Tongue (tissue), 2 donors: ENCODE data around the gene MRPL43. TPM values are rescaled to one million over a fixed set of nuclear protein-coding genes. Genes with fewer than 3 reads are reported as not detected.
"Not testable (repeated sequence)": the region's sequence is repeated elsewhere in the genome, so short reads cannot be mapped to it uniquely, and the experiment has no call there.

Source experiments
- DNase-seq: peaks from one replicate; pipeline ENCODE4 v3.0.0-alpha.2; 2015
- total RNA-seq: library from RNA; depleted of rRNA; stranded (reverse); fragments of >200 nt; gene quantifications from one replicate; pipeline ENCODE4 v1.2.3, GENCODE V29; 2014

Gene MRPL43
- 42.0 TPM for total RNA-seq

DNA sequence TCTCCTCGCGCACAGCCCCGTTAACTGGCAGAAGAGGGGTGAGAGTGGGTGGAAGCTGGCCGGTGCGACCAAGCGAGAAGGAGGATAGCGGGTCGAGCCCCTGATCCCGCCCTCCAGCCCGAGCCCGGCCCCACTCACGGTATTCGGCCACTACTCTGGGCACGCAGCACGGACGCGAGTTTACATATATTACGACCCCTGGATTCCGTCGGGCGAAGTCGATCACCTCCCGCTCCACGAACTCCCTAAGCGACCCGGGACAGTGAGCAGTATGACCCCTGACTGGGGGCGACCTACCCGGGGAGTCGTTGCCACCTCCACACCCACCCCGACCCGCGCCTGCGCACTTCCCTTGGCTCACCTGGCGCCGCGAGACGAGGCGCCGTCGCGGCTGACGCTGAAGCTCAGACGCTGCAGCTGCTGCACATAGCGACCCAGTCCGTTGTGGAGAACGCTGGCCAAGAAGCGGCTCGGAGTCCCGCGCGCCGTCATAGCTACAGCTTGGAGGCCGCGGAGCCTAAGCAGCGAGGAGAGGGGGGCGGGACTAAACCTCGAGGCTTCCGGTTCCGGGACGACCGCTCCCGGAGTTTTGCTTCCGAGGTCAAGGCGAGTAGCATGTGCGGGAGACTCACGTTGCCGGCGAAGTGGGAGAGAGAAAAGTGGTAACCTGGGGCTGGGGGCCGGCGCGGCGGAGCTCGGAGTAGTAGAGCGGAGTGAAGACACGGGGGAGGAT is at the start of gene MRPL43, which contains the start of gene TWNK:
Gene MRPL43 (minus strand): TSS at position 546 of the 733 bp plus-strand sequence. CDS start 54 bp downstream, at position 492.
Gene TWNK (plus strand): TSS at position 592 of the 733 bp plus-strand sequence. CDS start 668 bp downstream, outside the sequence.
- peak; percentile 93 for DNase-seq

DNA sequence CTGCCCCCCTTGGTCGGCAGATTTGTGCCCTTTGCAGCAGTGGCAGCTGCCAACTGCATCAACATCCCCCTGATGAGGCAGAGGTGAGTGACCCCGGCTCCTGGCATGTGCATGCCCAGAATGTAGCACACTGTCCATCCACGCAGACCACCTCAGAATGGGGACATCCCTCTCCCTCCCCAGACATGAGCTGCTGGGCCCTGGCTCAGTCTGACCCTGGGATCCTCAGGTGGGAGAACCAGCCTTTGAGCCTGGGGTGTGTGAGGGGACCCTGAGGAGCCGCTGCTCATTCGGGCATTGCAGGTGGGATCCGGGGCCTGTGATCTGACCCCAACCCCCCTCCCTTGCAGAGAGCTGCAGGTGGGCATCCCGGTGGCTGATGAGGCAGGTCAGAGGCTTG is 49.4 kb upstream of the MRPL43 start:
- DNase-seq, result no peak

DNA sequence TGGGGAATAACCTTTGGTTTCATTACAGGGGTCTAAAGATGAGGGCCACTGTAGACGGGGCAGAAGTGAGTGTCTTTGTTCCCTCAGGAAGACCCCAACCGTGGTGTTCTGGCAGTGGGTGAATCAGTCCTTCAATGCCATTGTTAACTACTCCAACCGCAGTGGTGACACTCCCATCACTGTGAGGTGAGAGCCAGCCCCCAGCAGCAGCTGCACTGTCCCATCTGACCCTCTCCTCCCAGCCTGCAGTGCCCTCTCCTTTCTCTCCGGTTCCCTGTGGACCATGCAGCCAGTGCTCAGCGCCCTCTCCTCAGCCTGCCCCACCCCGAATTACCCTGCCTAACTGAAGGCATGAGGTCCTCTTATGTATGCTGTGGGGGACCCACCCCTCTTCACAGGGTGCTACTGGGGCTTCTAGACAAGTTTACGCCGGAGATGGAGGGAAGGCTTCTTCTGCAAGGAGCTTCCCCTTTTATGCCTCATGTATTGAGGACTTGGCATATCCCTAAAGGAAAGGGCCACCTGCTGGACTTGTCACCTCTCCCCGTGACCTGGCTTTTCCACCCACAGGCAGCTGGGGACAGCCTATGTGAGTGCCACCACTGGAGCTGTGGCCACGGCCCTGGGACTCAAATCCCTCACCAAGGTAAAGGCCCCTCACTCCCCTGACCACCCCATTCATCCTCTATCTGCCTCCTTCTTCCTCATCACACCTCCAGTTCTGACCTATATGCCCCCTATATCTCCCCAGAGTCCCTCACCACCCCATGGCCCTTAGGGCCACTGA is 48.8 kb upstream of the MRPL43 start:
- DNase-seq, result no peak

DNA sequence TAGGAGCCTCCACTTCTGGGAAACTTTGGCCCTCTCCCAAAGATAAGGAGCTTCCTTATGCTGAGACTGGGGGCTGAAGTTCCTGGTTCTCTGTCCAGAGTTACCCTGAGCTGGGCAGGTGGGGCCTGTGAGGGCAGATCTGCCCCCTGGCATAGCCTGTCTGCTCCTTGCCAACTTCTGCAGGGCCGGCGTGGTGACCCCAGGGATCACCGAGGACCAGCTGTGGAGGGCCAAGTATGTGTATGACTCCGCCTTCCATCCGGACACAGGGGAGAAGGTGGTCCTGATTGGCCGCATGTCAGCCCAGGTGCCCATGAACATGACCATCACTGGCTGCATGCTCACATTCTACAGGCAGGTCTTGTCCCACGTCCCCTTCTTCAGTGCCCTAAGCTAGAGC is 48.0 kb upstream of the MRPL43 start:
- DNase-seq, result no peak

DNA sequence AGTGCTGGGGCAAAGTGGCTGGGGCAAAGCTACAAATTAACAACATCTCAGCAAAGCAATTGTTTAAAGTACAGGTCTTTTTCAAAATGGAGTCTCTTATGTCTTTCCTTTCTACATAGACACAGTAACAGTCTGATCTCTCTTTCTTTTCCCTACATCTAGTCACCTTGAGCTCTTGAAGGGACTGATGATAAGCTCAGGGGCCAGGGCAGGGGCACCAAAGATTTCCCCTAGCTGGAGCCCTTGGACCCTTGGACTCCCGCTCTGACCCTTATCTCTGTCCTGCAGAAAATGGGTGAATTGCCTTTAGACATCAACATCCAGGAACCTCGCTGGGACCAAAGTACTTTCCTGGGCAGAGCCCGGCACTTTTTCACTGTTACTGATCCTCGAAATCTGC is 47.1 kb upstream of the MRPL43 start:
- DNase-seq, result not testable (repeated sequence)

DNA sequence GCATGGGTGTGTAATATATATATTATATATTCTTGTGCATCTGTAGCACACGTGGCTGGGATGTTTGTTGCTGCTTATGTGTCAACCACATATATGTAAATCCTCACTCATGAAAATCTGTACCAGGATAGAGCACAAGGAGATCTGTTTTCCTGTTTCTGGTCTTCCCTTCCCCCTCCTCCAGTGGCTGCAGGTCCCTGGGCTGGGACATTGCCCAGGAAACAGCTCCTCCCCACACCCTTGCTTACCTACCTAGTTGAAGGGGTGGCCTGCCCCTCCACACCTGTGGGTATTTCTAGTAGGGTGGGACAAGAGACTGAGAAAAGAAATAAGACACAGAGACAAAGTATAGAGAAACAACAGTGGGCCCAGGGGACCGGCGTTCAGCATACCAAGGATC is 46.0 kb upstream of the MRPL43 start:
- DNase-seq, result no peak

DNA sequence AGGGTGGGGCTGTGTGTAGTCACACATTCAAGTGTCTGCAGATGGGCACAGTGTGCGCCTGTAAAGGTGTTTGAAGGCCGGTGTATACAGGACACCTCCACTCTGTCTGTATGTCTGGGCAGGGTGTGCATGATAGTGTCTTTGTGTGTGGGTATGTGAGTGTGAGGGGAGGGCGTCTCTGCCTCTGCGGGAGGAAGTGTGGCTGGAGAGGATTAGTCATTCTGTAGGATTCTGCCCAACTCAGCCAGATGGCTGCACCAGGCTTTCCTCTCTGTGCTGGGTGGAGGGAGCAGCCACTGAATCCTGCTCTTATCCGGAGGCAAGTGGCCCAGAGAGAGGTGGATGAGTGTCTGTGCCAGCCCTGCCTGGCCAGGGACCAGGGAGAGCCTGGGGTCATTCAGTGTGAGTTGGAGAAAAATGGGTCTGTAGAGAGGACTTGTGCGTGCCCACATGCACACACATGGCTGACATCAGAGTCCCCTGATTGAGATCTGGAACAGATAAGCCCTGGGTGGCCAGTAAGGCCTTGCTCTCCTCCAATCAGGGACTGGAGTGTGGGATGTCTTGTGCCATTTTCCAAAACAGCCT is 45.4 kb upstream of the MRPL43 start:
- peak; percentile 80 for DNase-seq

DNA sequence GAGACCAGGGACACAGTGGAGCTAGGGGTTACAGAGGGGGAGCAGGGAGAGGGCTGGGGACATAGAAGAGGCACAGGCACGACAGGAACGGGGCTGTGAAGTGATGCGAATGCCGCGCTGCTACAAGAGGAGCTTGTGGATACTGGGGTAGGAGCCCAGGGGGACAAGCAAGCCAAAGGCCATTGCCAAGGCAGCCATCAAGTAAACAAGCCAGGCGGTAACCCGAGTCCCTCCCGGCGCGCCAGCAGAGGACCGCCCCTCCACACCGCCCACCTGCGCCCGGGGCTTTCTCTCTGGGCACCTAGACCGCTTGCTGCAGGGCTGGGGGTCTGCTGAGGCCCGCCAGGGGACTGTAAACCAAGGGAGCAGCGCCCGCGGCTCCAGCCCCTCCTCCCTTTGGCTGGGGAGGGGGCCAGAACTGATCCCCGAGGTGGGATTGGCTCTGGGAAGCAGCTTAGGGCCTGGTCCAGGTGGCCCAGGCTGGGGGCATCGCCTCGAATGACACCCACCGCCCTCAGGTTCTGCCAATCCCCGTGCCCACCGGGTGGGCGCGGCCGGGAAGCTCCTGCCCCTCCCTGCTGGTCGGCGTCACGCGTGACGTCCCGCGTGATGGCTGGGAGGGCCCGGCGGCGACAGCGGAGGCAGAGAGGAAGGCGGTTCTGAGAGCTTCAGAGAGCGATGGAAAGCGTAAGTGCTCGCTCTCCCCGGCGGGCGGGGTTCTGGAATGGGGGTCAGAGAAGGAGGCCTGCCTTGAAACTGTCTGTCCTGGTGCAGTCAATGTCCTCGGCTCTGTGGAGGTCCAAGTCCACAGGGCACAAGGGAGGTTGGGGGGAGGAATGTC is 44.7 kb upstream of the MRPL43 start:
- peak; percentile 84 for DNase-seq

DNA sequence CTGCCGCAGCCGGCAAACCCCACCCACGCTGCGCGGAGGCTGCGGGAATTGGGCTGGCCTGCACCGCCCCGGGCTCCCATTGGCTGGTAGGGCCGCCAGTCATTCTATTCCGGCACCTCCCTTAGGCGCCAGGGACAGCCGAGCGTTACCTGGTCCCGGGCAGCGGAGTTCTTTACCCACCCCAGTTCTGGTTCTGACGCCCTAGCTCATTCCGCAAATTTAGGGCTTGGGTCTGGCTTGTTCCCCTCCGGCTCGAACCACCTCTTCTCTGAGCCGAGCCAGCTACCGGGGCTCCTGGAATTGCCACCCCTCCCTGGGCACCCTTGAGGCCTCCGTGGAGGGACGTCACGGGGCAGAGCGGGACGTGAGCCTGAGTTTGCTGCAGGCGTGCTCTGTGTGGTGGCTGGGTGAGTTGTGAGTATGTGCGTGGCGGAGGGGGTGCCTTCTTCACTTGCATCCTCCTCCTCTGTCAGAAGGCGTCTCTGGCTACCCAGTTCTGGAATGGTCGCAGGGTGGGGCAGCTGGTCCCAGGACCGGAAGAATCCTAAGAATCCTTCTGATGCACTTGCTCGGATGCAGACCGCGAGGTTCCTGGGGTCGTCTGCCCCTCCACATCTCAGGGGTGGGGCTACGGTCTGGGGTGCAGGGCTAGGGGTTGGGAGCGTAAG is 44.0 kb upstream of the MRPL43 start, which contains the start of the genes PDZD7 and SFXN3:
Gene PDZD7 (minus strand): TSS at position 2 of the 668 bp plus-strand sequence. CDS start 910 bp downstream, outside the sequence.
Gene SFXN3 (plus strand): TSS at position 107 of the 668 bp plus-strand sequence. CDS start 3,461 bp downstream, outside the sequence.
- peak; percentile 95 for DNase-seq

DNA sequence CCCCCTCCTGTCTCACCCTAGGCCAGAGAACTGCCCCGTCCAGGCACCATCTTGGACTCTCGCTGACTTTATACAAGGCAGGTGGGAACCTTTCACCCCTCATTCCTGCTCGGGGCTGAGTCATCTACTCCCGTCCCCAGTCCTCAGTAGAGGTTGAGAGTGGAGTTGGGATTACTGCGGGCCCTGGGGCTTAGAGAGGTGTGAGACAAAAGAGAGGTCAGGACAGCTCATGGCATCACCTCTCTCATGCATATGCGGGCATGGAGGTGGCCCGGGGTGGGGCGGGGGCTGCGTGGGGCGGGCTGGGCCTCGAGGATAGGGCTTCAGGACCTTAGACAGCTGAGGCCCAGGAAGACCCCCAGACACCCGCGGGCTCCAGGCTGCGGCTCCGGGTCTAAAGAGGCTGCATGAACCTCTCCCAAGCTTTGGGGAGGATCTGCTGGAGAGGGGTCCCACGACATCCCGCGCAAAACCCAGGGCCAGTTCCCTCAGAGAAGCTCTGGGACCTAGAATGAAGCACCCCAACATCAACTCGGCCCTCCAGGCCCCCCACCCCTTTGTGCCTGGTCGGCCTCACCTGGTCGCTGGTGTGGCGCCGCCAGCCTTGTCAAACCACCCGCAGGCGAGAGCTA is 43.3 kb upstream of the MRPL43 start:
- DNase-seq, result no peak

DNA sequence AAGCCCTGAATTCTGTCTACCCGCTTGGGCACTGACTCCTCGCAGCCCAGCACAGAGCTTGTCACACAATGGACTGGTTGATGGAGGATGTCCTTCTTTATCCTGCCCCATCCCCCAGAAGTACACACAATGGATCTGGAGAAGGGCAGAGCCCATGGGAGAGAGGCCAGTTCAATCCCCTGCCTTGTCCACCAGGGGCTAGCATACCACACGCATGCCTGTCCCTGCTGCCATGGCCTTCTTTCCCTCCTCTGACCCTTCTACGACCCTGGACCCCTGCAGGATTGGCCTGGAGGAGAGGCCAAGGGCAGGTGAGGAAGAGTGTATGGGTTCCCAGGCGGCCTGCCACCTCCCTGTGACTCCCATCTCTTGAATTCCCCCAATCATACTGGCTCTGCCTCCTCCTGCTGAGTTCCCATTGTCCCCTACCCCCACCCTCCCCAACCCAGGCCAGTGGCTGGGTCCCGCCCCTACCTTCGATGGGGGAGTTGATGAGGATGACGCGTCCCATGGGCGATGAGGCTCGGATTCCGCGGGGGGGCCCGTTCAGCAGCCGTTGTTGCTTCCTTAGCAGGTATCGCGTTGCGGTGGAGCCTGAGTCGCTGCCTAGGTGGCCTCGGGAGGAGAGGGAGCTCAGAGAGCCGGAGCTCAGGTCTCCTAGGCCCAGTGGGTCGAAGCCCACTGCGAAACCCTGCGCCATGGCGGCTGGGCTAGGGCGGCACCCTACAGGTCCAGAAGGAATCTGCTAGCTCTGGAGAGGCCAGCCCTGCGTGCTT is 42.4 kb upstream of the MRPL43 start:
- DNase-seq, result no peak

DNA sequence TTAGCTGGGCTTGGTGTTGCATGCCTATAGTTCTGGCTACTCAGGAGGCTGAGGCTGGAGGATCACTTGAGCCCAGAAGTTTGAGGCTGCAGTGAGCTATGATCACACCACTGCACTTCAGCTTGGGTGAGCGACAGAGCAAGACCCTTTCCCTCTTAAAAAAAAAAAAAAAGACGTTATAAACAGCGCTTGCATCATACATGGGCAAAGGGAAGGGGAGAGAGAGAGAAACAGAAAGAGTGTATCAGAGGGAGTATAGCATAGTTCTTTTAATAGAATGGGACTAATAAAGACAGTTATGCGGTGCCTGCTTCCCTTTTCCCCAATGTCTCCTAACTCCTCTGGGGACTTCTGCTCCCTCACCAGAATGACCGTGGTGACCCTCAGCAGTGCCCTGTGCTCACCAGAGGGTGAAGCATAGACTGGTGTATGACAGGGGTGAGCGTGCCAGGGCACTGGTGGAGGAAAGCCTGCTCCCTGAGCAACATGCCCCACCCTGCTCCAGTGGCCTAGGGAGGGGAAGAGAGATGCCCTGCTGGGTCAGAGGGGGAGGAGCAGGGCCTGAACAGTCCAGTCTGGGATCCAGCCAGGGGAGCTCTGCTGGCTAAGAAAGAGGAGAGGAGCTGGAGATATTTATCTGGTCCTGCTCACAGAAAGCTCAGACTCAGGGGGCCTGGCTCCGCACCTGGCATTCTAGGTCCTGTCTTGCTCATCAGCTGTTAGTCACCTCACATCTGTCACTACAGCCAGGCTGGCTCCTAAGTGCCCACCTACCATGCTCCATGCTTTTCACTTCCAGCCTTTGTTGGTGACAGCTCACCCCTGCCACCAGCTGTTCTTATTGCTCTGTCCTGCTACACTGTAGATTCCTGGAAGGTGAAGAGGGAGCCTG is 41.4 kb upstream of the MRPL43 start:
- no peak for DNase-seq

DNA sequence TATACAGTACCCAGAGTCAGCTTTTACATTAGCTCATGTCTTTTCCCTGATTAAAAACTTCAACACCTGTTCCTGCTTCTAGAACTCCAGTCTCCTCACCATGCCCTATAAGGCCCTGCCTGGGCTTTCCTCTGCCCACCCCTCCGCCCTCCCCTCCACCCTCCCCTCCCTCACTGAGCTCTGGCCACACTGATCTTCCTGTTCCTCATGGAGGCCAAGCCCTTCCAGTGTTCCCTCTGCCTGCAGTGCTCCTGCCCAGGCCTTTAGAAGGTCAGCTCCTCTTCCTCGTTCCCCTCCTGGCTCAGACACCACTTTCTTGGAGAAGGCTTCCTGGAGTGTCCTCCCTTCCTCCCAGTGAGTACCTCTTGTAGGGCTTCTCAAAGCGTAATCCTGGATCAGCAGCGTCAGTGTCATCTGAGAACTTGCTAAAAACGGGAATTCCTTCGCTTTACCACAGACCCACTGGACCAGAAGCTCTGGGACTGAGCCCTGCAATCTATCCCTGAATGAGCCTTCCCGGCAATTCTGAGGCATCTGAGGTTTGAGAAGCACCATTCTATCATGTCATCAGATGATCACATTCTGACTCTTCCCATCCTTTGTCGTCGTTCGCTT is 39.9 kb upstream of the MRPL43 start:
- DNase-seq, result no peak

DNA sequence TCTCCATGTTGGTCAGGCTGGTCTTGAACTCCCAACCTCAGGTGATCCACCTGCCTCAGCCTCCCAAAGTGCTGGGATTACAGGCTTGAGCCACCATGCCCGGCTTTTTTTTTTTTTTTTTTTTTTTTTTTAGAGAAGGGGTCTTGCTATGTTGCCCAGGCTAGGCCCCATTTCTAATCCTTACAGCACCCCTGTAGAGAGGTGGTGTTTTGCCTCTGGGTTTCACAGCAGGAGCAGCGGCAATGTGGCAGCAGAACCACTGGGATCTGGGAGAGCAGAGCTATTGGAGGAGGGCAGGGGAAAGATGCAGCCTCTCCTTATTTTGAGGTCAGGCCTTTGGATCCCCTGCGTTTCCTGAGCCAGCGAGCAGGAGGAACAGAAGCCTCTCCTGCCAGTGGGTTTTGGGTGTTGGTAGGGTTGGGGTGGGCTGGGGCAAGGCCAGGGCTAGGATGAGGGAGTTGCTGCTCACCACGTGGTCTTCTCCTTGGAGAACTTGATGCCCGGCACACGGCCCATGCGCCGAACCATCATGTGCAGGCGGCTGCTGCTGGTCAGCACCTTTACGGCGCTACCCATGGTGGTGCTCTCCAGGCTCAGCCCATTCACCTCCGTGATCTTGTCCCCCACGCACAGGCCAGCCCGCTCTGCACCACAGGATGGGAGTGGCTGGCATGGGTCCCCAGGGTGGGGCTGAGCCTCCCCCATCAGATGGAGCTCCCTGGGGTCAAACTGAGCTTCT is 35.8 kb upstream of the MRPL43 start:
- DNase-seq, result no peak

DNA sequence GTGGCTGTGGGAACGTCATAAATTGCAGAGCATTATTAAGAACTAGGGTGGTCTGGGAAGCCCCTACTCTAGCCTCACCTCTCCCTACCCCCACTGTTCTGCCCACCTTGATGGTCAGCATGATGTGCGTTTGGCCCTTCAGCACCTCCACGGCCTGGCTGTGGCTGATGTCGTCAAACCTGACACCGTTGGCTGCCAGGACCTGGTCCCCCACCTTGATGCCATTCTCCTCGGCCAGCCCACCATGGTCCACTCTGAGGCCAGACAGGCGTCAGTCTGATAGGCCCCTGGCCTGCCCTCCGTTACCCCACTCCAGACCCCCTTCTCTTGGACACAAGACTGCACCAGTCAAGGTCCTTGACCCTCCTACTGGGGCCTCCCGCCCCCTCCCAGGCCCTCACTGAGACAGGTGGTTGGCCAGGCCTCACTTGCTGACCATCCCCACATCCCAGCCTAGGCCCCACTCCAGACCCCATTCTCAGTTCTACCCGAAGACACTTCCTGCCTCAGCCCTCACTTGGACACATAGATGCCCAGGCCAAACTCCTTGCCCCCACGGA is 34.5 kb upstream of the MRPL43 start:
- no peak for DNase-seq

DNA sequence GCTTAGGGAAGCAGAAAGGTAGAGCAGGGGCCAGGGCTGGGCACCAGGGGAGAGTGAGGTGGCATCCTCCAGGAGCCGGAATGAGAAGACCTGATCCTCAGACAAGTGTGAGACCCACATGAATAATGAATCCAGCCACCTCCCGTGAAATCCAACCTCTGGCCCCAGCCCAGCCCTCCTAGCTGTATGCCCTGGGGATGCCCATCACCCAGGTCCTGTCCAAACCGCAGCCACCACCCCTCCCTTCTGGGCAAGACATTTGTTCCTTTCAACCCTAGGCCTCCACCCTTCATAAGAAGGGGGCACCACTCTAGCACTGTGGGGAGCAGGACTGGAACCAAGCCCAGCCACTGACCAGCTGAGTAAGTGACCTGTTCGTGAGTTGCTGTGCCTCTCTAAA is 33.9 kb upstream of the MRPL43 start:
- DNase-seq, result no peak

DNA sequence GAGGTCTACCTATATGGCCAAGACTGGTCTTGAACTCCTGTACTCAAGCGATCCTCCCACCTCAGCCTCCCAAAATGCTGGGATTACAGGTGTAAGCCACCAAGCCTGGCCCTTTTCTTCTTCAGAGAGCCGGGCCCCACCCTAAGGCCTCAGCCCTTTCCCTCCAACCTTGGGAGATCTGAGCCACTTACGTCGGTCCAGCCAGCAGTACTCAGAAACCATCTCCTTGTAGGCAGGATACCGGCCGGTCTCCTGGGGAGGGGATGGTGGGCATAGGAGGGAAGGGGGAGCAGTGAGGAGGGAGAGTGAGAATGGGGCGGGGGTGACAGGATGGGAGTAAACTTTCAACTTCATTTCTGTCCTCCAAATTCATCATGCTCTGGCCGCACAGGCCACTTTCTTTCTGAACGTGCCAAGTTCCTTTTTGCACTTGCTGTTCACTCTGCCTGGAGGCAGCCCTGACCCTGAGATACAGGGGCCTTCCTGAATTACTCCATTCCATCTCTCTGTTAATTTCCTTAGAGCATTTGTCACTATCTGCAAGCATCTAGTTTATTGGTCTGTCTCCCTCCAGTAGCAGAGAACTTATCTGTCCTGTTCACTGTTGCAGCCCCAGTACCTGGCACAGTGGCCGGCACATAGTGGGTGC is 33.3 kb upstream of the MRPL43 start:
- DNase-seq, result no peak
